RPMI8226 (cell line): ENCODE results near the gene STAT5B.

ENCODE experiments used
- DNase-seq: peaks from one replicate; pipeline ENCODE4 v3.0.0-alpha.2; 2015

Gene STAT5B

GRCh38 chr17:42284024-42284369, 7.8 kb upstream of the STAT5B start:
- no peak for DNase-seq

GRCh38 chr17:42283241-42284023, 7.2 kb upstream of the STAT5B start:
- DNase-seq: no peak

GRCh38 chr17:42282478-42283080, 6.4 kb upstream of the STAT5B start:
- DNase-seq: no peak

- DNase-seq: peak; percentile 74
Observed at GRCh38 chr17:42281571-42282096, 5.4 kb upstream of the STAT5B start.

- peak; percentile 12 for DNase-seq
Observed at GRCh38 chr17:42279776-42280630, 3.8 kb upstream of the STAT5B start.

GRCh38 chr17:42277342-42277712, 1.1 kb upstream of the STAT5B start:
- peak; percentile 50 for DNase-seq

GRCh38 chr17:42276609-42277341, 584 bp upstream of the STAT5B start:
- no peak for DNase-seq

GRCh38 chr17:42275527-42276358, 448 bp downstream of the STAT5B start:
- DNase-seq: peak; percentile 14

GRCh38 chr17:42274812-42275526, 1.2 kb downstream of the STAT5B start:
- no peak for DNase-seq

- no peak for DNase-seq
Observed at GRCh38 chr17:42274253-42274542, 2.0 kb downstream of the STAT5B start.

- DNase-seq: no peak
Observed at GRCh38 chr17:42273474-42274252, 2.5 kb downstream of the STAT5B start.

GRCh38 chr17:42272162-42272907, 3.9 kb downstream of the STAT5B start:
- no peak for DNase-seq

- DNase-seq: no peak
Observed at GRCh38 chr17:42271779-42272035, 4.5 kb downstream of the STAT5B start.

- no peak for DNase-seq
Observed at GRCh38 chr17:42271006-42271778, 5.0 kb downstream of the STAT5B start.

- DNase-seq: no peak
Observed at GRCh38 chr17:42270596-42270995, 5.6 kb downstream of the STAT5B start.

- DNase-seq: no peak
Observed at GRCh38 chr17:42270170-42270535, 6.0 kb downstream of the STAT5B start.

GRCh38 chr17:42268236-42268635, 8.0 kb downstream of the STAT5B start:
- no peak for DNase-seq

- no peak for DNase-seq
Observed at GRCh38 chr17:42266918-42267766, 9.0 kb downstream of the STAT5B start.
